ENCODE measurements around the gene LZTS2. TPM values are rescaled to one million over a fixed set of nuclear protein-coding genes. Genes with fewer than 3 reads are reported as not detected.

LZTS2 gene
- total and polyA plus RNA-seq, 2 experiments from 2014 or later, result 27.6 to 88.3 TPM

GRCh38 chr10:101002456-101002855 is 2.8 kb downstream of the LZTS2 start (continued):
- TF ChIP-seq ZNF462 (CRISPR knock-in tag; IDR thresholded peaks at IDR 0.05) (no peak), EZH2 (IDR thresholded peaks at IDR 0.05; ENCODE audit: low read depth, unreplicated experiment) (no peak), EZH2phosphoT487 (IDR thresholded peaks at IDR 0.05; ENCODE audit: unreplicated experiment) (no peak)
- TF ChIP-seq, protein P1, sequence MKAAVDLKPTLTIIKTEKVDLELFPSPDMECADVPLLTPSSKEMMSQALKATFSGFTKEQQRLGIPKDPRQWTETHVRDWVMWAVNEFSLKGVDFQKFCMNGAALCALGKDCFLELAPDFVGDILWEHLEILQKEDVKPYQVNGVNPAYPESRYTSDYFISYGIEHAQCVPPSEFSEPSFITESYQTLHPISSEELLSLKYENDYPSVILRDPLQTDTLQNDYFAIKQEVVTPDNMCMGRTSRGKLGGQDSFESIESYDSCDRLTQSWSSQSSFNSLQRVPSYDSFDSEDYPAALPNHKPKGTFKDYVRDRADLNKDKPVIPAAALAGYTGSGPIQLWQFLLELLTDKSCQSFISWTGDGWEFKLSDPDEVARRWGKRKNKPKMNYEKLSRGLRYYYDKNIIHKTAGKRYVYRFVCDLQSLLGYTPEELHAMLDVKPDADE (IDR thresholded peaks at IDR 0.05), result no peak

DNA sequence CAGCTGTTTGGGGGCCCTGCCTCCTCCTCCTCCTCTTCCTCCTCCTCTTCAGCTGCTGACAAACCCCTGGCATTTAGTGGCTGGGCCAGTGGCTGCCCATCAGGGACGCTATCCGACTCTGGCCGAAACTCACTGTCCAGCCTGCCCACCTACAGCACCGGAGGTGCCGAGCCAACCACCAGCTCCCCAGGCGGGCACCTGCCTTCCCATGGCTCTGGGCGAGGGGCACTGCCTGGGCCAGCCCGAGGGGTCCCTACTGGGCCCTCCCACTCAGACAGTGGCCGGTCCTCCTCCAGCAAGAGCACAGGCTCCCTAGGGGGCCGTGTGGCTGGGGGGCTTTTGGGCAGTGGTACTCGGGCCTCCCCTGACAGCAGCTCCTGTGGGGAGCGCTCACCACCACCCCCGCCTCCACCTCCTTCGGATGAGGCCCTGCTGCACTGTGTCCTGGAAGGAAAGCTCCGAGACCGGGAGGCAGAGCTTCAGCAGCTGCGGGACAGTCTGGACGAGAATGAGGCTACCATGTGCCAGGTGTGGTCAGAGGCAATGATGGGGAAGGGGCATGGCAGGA is 4.1 kb downstream of the LZTS2 start:
- ATAC-seq (no peak), DNase-seq (ENCODE audit: low spot score) (no peak)
- peaks cover 4% of the 10 kb centered on the region; the same call in 1 of the 2 replicates for H3F3A ChIP-seq (replicated peaks; ENCODE audit: low read depth)
- H3K4me3 ChIP-seq, result no peak overlapping the region
- H3K27me3 ChIP-seq (ENCODE audit: insufficient read depth), result no peaks in the 10 kb centered on the region
- peaks cover 18% of the 10 kb centered on the region for H3K4me1 Mint-ChIP-seq
- H3K9me3 Mint-ChIP-seq, result no peaks in the 10 kb centered on the region; the same call in 2 of the 3 replicates
- peaks cover 15% of the 10 kb centered on the region for H3K4me1 ChIP-seq (ENCODE audit: insufficient read depth)
- no peak overlapping the region for H3K27ac Mint-ChIP-seq
- H3K36me3 Mint-ChIP-seq (ENCODE audit: low read depth), result peaks cover 38% of the 10 kb centered on the region
- H3K9me2 ChIP-seq (ENCODE audit: insufficient read depth), result no peaks in the 10 kb centered on the region
- H3K36me3 ChIP-seq (ENCODE audit: insufficient read depth), result no peaks in the 10 kb centered on the region; the same call in 1 of the 2 replicates
- no peak overlapping the region for H2AFZ ChIP-seq
- H4K20me1 ChIP-seq (replicated peaks; ENCODE audit: insufficient read depth), result 0 out of 2 replicates have a peak, but pooled peaks cover 7% of the 10 kb centered on the region
- no peak overlapping the region for H3K4me2 ChIP-seq
- no peak overlapping the region for H3K4me3 Mint-ChIP-seq
- H3K79me2 ChIP-seq (replicated peaks; ENCODE audit: insufficient read depth), result peaks cover 22% of the 10 kb centered on the region
- peaks cover 12% of the 10 kb centered on the region for H3K27me3 Mint-ChIP-seq (ENCODE audit: insufficient read depth, low read depth, poor library complexity)
- H3K27ac ChIP-seq (ENCODE audit: low read depth), result no peak overlapping the region
- TF ChIP-seq REST (IDR thresholded peaks at IDR 0.05; ENCODE audit: unreplicated experiment), result no peak
- no peak for TF ChIP-seq EZH2 (IDR thresholded peaks at IDR 0.05; ENCODE audit: low read depth, unreplicated experiment)
- TF ChIP-seq STAT1 (IDR thresholded peaks at IDR 0.05; ENCODE audit: unreplicated experiment), result no peak
- no peak for TF ChIP-seq ZNF331 (CRISPR knock-in tag; IDR thresholded peaks at IDR 0.05; ENCODE audit: low read depth)
- no peak for TF ChIP-seq CTCF (conservative IDR thresholded peaks at IDR 0.05; ENCODE audit: low read depth in 2 of 2)
